ENCODE data around the gene KCND1. TPM values are rescaled to one million over a fixed set of nuclear protein-coding genes. Genes with fewer than 3 reads are reported as not detected.

The KCND1 gene
- total and polyA plus RNA-seq, 4 donors: 0.17 to 1.1 (median 0.28) TPM

- Histone ChIP-seq H3K9ac (ENCODE audit: low read depth in 1 of 2, low read length in 2 of 2) (peak overlapping the region; percentile 35 to 98), H3K36me3 (ENCODE audit: control insufficient read depth in 4 of 4, insufficient read depth in 3 of 4, low read depth in 1 of 4, low read length in 3 of 4) (peaks cover 0 to 9% (median 3%) of the 10 kb centered on the region in 4 donors), H3K27ac (ENCODE audit: low read depth in 1 of 2, low read length in 2 of 2) (peak overlapping the region; percentile 89 to 94), H3K4me1 (ENCODE audit: control insufficient read depth in 4 of 4, insufficient read depth in 4 of 4, low read length in 3 of 4) (peaks cover 4 to 42% (median 30%) of the 10 kb centered on the region in 4 donors), H3K9me3 (ENCODE audit: control insufficient read depth in 4 of 4, low read length in 3 of 4) (no peaks in the 10 kb centered on the region), H3K27me3 (ENCODE audit: control insufficient read depth in 4 of 4, insufficient read depth in 4 of 4, low read length in 3 of 4) (no peaks in the 10 kb centered on the region), H3K4me3 (ENCODE audit: low read depth in 1 of 3, low read length in 3 of 3) (peak overlapping the region; percentile 49 to 80 (median 59))
- DNase-seq (ENCODE audit: low spot score): peak; percentile 90
- TF ChIP-seq TAF1 (conservative IDR thresholded peaks at IDR 0.05) (no peak), RXRA (IDR thresholded peaks at IDR 0.05) (peak; percentile 47 to 68), CTCF (IDR thresholded peaks at IDR 0.05; ENCODE audit: low read depth, low read length, missing input control) (peak; percentile 7), SP1 (IDR thresholded peaks at IDR 0.05) (peak; percentile 67), HNF4A (conservative IDR thresholded peaks at IDR 0.05) (no peak), EGR1 (IDR thresholded peaks at IDR 0.05; ENCODE audit: low read depth in 2 of 2) (peak in 1 of 2 donors; percentile 37), GABPA (IDR thresholded peaks at IDR 0.05 in 1 of 2, conservative IDR thresholded peaks at IDR 0.05 in 1 of 2) (peak; percentile 88 to 95), MAX (IDR thresholded peaks at IDR 0.05) (peak; percentile 15)
- under 1% methylated on average over 66 of the region's 66 CpGs for WGBS
Measured at GRCh38 chrX:48957827-48958634, 13.6 kb downstream of the KCND1 start.

- peaks cover 4 to 45% (median 32%) of the 10 kb centered on the region in 4 donors for H3K4me1 ChIP-seq (ENCODE audit: control insufficient read depth in 4 of 4, insufficient read depth in 4 of 4, low read length in 3 of 4)
- DNase-seq (ENCODE audit: low spot score): no peak
- under 1% methylated on average over 53 of the region's 53 CpGs for WGBS
- peak within 1 kb of the TSS; percentile 59 to 80 (median 71) for H3K4me3 ChIP-seq (ENCODE audit: low read depth in 1 of 3, low read length in 3 of 3)
- H3K36me3 ChIP-seq (ENCODE audit: control insufficient read depth in 4 of 4, insufficient read depth in 3 of 4, low read depth in 1 of 4, low read length in 3 of 4): peaks cover 0 to 9% (median 3%) of the 10 kb centered on the region in 4 donors
- H3K9me3 ChIP-seq (ENCODE audit: control insufficient read depth in 4 of 4, low read length in 3 of 4): no peaks in the 10 kb centered on the region
- peak within 1 kb of the TSS; percentile 89 to 94 for H3K27ac ChIP-seq (ENCODE audit: low read depth in 1 of 2, low read length in 2 of 2)
- no peaks in the 10 kb centered on the region for H3K27me3 ChIP-seq (ENCODE audit: control insufficient read depth in 4 of 4, insufficient read depth in 4 of 4, low read length in 3 of 4)
- H3K9ac ChIP-seq (ENCODE audit: low read depth in 1 of 2, low read length in 2 of 2): peak within 1 kb of the TSS; percentile 35 to 98
- TF ChIP-seq NR2F2 (IDR thresholded peaks at IDR 0.05) (no peak), RAD21 (IDR thresholded peaks at IDR 0.05) (no peak), FOXA2 (IDR thresholded peaks at IDR 0.05) (no peak), YY1 (IDR thresholded peaks at IDR 0.05) (no peak), ATF3 (IDR thresholded peaks at IDR 0.05) (no peak), RXRA (IDR thresholded peaks at IDR 0.05) (no peak), ZBTB33 (IDR thresholded peaks at IDR 0.05) (no peak), MAX (IDR thresholded peaks at IDR 0.05) (no peak), FOXA1 (IDR thresholded peaks at IDR 0.05) (no peak), HNF4G (IDR thresholded peaks at IDR 0.05) (no peak), TAF1 (conservative IDR thresholded peaks at IDR 0.05) (no peak), REST (IDR thresholded peaks at IDR 0.05) (no peak), JUND (IDR thresholded peaks at IDR 0.05) (no peak), SP1 (IDR thresholded peaks at IDR 0.05) (no peak)
Measured at GRCh38 chrX:48957477-48957826, 14.2 kb downstream of the KCND1 start, which contains the start of gene OTUD5. Gene OTUD5, minus strand, starts transcription at chrX:48957607. Its CDS starts 37 bp downstream, at chrX:48957570.
